Heart left ventricle (tissue), 16 donors: ENCODE data around the gene CAPZA1. TPM values are rescaled to one million over a fixed set of nuclear protein-coding genes. Genes with fewer than 3 reads are reported as not detected.

Experiments used
- ATAC-seq, 4 donors: fragments of 200-7000 bp; cut with Tn5 transposase; one replicate each; pipeline ENCODE4 v1.9.1; 2020 to 2022; ENCODE audit warnings: moderate library complexity in 4 of 4, mild to moderate bottlenecking in 3 of 4, moderate number of reproducible peaks in 1 of 4
- DNase-seq, 5 donors: peaks; one replicate each; pipeline ENCODE4 v3.0.0-alpha.2; 2020
- H3K27ac ChIP-seq, 12 donors: fragments of 200-600 bp; sonication (generic) in 4 of 12; one replicate each; pipeline versions ENCODE4 v1.5.0 to v1.8.0; 2016 to 2022; ENCODE audit warnings: mild to moderate bottlenecking in 2 of 12
- H3K27me3 ChIP-seq, 9 donors: fragments of 200-600 bp; sonication (generic) in 2 of 9; one replicate each; pipeline versions ENCODE4 v1.5.1 to v1.8.0; 2016 to 2022; ENCODE audit warnings: mild to moderate bottlenecking in 3 of 9
- H3K36me3 ChIP-seq, 9 donors: fragments of 200-600 bp; sonication (generic) in 2 of 9; one replicate each; pipeline versions ENCODE4 v1.5.0 to v1.8.0; 2018 to 2022; ENCODE audit warnings: mild to moderate bottlenecking in 2 of 9
- H3K4me1 ChIP-seq, 12 donors: fragments of 200-600 bp; sonication (generic) in 4 of 12; one replicate each; pipeline versions ENCODE4 v1.5.0 to v1.8.0; 2016 to 2022; ENCODE audit warnings: mild to moderate bottlenecking in 3 of 12
- H3K4me3 ChIP-seq, 12 donors: fragments of 200-600 bp; sonication (generic) in 4 of 12; one replicate each; pipeline versions ENCODE4 v1.5.0 to v1.8.0; 2017 to 2022; ENCODE audit warnings: mild to moderate bottlenecking in 9 of 12, moderate library complexity in 4 of 12
- H3K9me3 ChIP-seq, 12 donors: fragments of 200-600 bp; sonication (generic) in 4 of 12; one replicate each; pipeline versions ENCODE4 v1.5.0 to v1.8.0; 2016 to 2022; ENCODE audit warnings: mild to moderate bottlenecking in 1 of 12
- CTCF ChIP-seq, 12 donors: fragments of 200-600 bp; sonication (generic) in 4 of 12; IDR thresholded peaks; one replicate each; pipeline versions ENCODE4 v1.5.0 to v1.8.0; 2018 to 2022; ENCODE audit warnings: antibody characterized with exemption in 12 of 12, mild to moderate bottlenecking in 5 of 12
- POLR2A ChIP-seq, 2 donors: fragments of 450-650 bp; IDR thresholded peaks; one replicate each; pipeline ENCODE4 v1.6.1; 2017; ENCODE audit warnings: antibody characterized with exemption in 2 of 2, mild to moderate bottlenecking in 2 of 2, moderate library complexity in 2 of 2
- WGBS, 4 donors: extraction: QIAGEN DNeasy Blood & Tissue Kit in 2 of 4; methylation state at CpG; one replicate each; pipeline versions ENCODE4 v1.1.5 to v1.1.7; 2013 to 2018; 5-methylcytosine and 5-hydroxymethylcytosine counted together
- intact Hi-C, 10 donors: fragments of 100-400 bp; cut with DNase I; formaldehyde crosslinking; loops; one replicate each; pipeline versions ENCODE4 v1.11.1 to v1.14.2; 2022
- polyA plus RNA-seq, 2 donors: library from polyadenylated mRNA; stranded (reverse); fragments of 200-250 nt; gene quantifications; one replicate each; pipeline ENCODE4 v1.2.3, GENCODE V29; 2013
- total RNA-seq, 9 donors: library from RNA; depleted of rRNA in 2 of 9; stranded (reverse); fragments of >200 nt in 2 of 9; fragmentation: NEBNext Ultra II Directional in 3 of 9; extraction: Animal tissue kit (Norgen Biotek cat#: 25700) in 3 of 9; gene quantifications; one replicate each; pipeline versions ENCODE4 v1.1.0 to v1.2.4, GENCODE V29; 2016 to 2023
- donor health status: ischemic (EF 13 %, LVEDD 7.1; RV severe dilation, severe dysfunction).
- donor health status: healthy with polysubstance abuse.
- donor health status: DM: no; HTN: yes; CAD: no.
- donor health status: DM: no; HTN: no; CAD: no.
- donor health status: ischemic (EF 25% LVEDD 6.9; RV normal size, moderate dysfunction).
- donor health status: ischemic (EF 25% LVEDD 5.7; RV mildly dilated, moderate dysfunction).
- donor health status: healthy.
- donor health status: DM: yes; HTN: yes; CAD: no.
- donor health status: ischemic (EF 35%, LVEDD 5.7; RV mildly dilated, moderate dysfunction).
- donor health status: nonischemic (EF 11% LVEDD 7.7; RV severe dilation, severe dysfunction).
- donor health status: DM: yes; HTN: yes; CAD: no.
- donor health status: PGD.
- donor health status: ischemic (EF 29% LVEDD 5.4; RV normal size, mild dysfunction).
- donor health status: nonischemic (EF 23%, LVEDD 6.1; RV moderate dilation, normal function).

CAPZA1 gene
- total and polyA plus RNA-seq, 11 donors: 17.0 to 98.4 (median 32.6) TPM

DNA sequence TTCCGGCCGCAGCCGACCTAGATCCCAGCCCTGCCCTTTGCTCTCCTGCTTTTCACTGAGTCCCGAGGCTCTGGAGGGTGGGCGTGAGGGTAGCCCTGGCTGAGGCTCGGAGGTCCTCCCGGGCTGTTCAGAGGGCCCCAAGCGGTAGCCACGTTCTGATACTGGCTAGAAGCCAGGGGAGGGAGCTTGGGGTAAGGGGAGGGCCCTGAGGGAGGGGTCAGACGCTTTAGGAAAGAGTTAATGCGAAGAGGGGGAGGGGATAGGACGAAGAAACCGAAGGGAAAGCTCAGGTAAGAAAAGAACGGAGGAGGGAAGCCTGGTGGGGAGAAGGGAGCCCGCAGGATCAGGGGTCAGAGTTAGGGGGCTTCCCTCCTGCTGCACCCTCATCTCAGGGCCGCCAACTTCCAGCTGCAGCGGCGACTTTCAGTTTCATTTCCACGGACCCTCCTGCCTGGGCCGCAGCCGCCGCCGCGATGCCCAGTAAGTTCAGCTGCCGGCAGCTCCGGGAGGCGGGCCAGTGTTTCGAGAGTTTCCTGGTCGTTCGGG is 54.9 kb downstream of the CAPZA1 start, which contains the start of gene MOV10:
TSS of gene MOV10 (plus strand) at position 220 of the 546 bp plus-strand sequence. CDS start at position 474, 254 bp downstream.
- peaks cover 0 to 39% (median 24%) of the 10 kb centered on the region in 12 donors for H3K4me1 ChIP-seq
- no peaks in the 10 kb centered on the region for H3K27me3 ChIP-seq
- 0 to 1% (median 0%) methylated on average over 19 to 30 of the region's 30 CpGs for whole genome bisulfite sequencing, 4 donors
- H3K27ac ChIP-seq: peak within 1 kb of the TSS; percentile 81 to 96 (median 92)
- no peak for TF ChIP-seq CTCF (IDR thresholded peaks at IDR 0.05)
- peak in 1 of 2 donors; percentile 22 for TF ChIP-seq POLR2A (IDR thresholded peaks at IDR 0.05)
- H3K4me3 ChIP-seq: peak within 1 kb of the TSS; percentile 64 to 97 (median 84)
- intact Hi-C loops: loop anchor here in 9 of 10 donors (1.0 to 10.0 kb wide), 11 partner anchors 26 to 280 kb away; partner anchors contain the start of genes RHOC (in 5 of the 9), CAPZA1 (in 2 of the 9), CTTNBP2NL (in 2 of the 9) and ST7L (in 2 of the 9)
- no peaks in the 10 kb centered on the region for H3K9me3 ChIP-seq
- peaks cover 0 to 34% (median 25%) of the 10 kb centered on the region in 9 donors for H3K36me3 ChIP-seq
- peak; percentile 63 to 89 (median 77) for DNase-seq
- ATAC-seq: peak; percentile 58 to 80 (median 70)

DNA sequence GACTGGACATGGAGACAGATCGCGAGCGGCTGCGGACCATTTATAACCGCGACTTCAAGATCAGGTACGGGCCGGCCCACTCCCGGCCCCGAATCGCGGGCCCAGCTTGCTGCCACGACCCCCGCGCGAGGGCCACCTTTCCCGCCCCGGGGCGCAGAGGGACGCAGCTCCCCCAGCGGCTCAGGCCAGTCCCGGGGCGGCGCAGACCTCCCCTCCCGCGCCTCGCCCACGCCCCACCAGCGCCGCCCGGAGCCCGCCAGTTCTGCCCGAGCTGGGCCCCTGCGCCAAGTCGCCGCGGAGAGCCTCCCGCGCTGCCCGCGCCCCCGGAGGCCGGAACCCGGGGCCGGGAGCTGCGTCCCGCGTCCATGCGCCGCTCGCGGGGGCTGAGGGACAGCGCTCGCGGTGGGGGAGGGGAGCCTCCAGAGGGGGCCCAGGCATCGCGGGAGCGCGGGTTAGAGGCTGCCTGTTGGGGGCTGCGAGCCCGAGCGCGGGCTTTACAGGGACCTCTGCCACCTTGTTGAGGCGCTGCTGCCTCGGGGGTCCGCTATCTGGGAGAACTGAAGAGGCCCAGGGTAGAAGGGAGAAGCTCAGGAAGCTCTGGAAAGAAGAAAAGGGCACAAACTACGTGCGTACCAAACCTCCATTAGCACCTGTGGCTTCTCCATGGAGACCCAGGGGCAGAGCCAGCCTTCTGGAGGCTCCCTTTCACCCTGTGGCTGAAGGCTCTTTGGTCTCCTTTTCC is 55.5 kb downstream of the CAPZA1 start:
- intact Hi-C loops: loop anchor here in 9 of 10 donors (1.0 to 10.0 kb wide), 11 partner anchors 26 to 280 kb away; partner anchors contain the start of genes RHOC (in 5 of the 9), CAPZA1 (in 3 of the 9), ST7L (in 3 of the 9) and CTTNBP2NL (in 2 of the 9)
- WGBS, 4 donors: 0 to 1% (median 0%) methylated on average over 22 to 68 of the region's 68 CpGs
- no peaks in the 10 kb centered on the region for H3K27me3 ChIP-seq
- H3K36me3 ChIP-seq: peaks cover 0 to 28% (median 18%) of the 10 kb centered on the region in 9 donors
- H3K4me3 ChIP-seq: peak overlapping the region; percentile 64 to 97 (median 84)
- DNase-seq (peak; percentile 56 to 75 (median 63)), ATAC-seq (peak in 3 of 4 donors; percentile 57 to 83 (median 72))
- H3K9me3 ChIP-seq: no peaks in the 10 kb centered on the region
- peak overlapping the region; percentile 81 to 96 (median 92) for H3K27ac ChIP-seq
- peaks cover 0 to 39% (median 24%) of the 10 kb centered on the region in 12 donors for H3K4me1 ChIP-seq
- TF ChIP-seq CTCF (IDR thresholded peaks at IDR 0.05) (peak in 4 of 12 donors; percentile 27 to 39 (median 36)), POLR2A (IDR thresholded peaks at IDR 0.05) (peak in 1 of 2 donors; percentile 23)

DNA sequence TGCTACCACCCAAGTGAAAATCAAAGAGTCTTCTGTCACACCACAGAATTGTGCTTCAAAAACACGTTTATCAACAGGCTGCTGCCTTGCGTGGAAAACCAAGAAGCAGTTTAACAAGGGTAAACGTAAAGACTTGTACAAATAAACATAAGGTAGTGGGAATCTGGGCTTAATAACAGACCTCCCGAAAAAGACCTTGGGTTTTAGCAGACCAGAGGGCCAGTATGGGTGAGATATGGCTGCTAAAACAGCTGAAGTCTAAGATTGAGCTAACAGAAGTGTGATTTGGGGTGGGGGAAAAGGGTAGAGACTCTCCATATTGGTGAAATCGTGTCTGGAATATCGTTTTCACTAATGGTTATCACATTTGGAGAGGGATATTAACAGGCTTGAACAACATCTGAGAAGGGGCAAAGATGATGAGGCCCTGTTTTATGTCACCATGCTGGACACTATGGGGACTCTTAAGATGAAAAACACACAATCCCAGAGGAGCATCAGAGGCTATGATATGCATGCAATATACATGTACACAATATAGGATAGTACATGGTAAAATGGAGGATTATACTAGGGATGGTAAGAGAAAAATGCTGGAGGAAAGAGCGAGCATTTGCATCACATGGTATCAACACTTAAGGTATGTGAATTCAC is 56.2 kb downstream of the CAPZA1 start:
- H3K36me3 ChIP-seq: peaks cover 0 to 21% (median 11%) of the 10 kb centered on the region in 9 donors
- H3K9me3 ChIP-seq: no peaks in the 10 kb centered on the region
- H3K27me3 ChIP-seq: no peaks in the 10 kb centered on the region
- peaks cover 0 to 39% (median 24%) of the 10 kb centered on the region in 12 donors for H3K4me1 ChIP-seq
- DNase-seq (no peak), ATAC-seq (no peak)
- 39 to 52% (median 50%) methylated on average over 7 of the region's 7 CpGs for WGBS, 4 donors
- intact Hi-C loops: loop anchor here in 8 of 10 donors (2.0 to 10.0 kb wide), 8 partner anchors 25 to 281 kb away; partner anchors contain the start of genes RHOC (in 4 of the 8), CTTNBP2NL (in 2 of the 8), WNT2B (in 2 of the 8) and CAPZA1 (in 1 of the 8)
- peak overlapping the region; percentile 81 to 96 (median 92) for H3K27ac ChIP-seq
- TF ChIP-seq POLR2A (IDR thresholded peaks at IDR 0.05): no peak
- no peak for TF ChIP-seq CTCF (IDR thresholded peaks at IDR 0.05)
- peak overlapping the region; percentile 64 to 97 (median 84) for H3K4me3 ChIP-seq
